ENCODE measurements around the gene EFCAB12.
"Not testable (repeated sequence)": the region's sequence is repeated elsewhere in the genome, so short reads cannot be mapped to it uniquely, and the experiment has no call there.

EFCAB12 gene

GRCh38 chr3:129369711-129370110 is 58.7 kb downstream of the EFCAB12 start:
- H3K4me3 ChIP-seq (ENCODE audit: low read length), result no peak overlapping the region
- no peak for DNase-seq (ENCODE audit: low read depth)
- TF ChIP-seq CTCF (IDR thresholded peaks at IDR 0.05; ENCODE audit: insufficient read depth, low read depth, low read length, missing control alignments), result no peak

GRCh38 chr3:129367821-129368220 is 60.6 kb downstream of the EFCAB12 start:
- TF ChIP-seq CTCF (IDR thresholded peaks at IDR 0.05; ENCODE audit: insufficient read depth, low read depth, low read length, missing control alignments), result no peak
- no peak for DNase-seq (ENCODE audit: low read depth)
- H3K4me3 ChIP-seq (ENCODE audit: low read length), result no peak overlapping the region

DNA sequence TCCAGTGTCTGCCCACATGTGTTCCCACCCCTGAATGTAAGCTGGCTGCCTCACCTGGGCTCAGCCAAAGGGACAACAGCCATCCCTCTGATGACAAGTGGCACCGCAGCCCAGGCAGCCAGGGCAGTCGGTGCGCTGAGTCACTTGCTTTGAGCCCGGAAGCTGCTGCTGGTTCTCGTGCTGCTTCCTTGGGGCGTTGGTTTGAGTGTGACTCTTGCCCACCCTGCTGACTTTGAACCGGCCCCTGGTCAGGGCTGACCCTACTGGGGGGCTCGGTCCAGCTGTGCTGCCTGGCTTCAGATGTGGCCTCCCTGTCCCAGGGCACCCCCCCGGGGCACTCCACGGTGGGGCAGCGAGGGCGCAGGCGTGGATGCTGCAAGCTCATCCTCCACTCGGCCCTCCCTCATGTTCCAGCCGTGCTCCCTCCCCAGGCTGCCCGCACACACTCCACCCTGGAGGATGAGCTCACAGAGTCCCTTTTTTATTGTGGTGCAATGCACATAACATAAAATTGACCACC is 62.1 kb downstream of the EFCAB12 start:
- no peak for DNase-seq (ENCODE audit: low read depth)
- no peak for TF ChIP-seq CTCF (IDR thresholded peaks at IDR 0.05; ENCODE audit: insufficient read depth, low read depth, low read length, missing control alignments)
- no peak overlapping the region for H3K4me3 ChIP-seq (ENCODE audit: low read length)

DNA sequence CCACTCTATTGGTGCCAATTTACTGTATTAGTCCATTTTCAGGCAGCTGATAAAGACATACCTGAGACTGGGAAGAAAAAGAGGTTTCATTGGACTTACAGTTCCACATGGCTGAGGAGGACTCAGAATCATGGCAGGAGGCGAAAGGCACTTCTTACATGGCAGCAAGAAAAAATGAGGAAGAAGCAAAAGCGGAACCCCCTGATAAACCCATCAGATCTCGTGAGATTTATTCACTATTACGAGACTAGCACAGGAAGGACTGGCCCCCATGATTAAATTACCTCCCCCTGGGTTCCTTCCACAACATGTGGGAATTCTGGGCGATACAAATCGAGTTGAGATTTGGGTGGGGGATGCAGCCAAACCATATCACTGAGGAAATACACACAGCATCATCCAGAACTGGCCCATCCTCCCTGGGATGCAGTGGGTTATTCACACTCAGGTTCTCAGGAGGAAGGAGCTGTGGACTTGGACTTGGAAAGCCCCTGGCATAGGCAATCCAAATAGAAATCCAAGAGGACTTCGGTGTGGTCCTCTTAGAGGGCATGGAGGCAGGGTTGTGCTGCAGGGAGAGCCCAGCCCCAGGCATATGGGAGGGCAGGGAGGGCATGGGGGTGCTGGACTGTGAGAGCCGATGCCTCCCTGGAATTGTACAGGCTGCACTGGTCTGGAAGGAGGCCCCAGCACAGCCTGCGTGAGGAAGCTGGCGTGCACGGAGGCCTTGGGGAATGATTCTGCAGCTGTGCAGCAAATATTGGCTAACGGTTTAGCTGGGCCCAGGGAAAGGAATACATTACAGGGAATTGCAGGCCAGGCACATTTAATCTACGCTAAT is 62.9 kb downstream of the EFCAB12 start:
- DNase-seq (ENCODE audit: low read depth), result no peak
- TF ChIP-seq CTCF (IDR thresholded peaks at IDR 0.05; ENCODE audit: insufficient read depth, low read depth, low read length, missing control alignments), result no peak
- no peak overlapping the region for H3K4me3 ChIP-seq (ENCODE audit: low read length)

- not testable (repeated sequence) for H3K4me3 ChIP-seq (ENCODE audit: low read length); DNase-seq (ENCODE audit: low read depth)
Observed at GRCh38 chr3:129364811-129365210, 63.6 kb downstream of the EFCAB12 start.

GRCh38 chr3:129363356-129363755 is 65.1 kb downstream of the EFCAB12 start:
- not testable (repeated sequence) for DNase-seq (ENCODE audit: low read depth); H3K4me3 ChIP-seq (ENCODE audit: low read length)

DNA sequence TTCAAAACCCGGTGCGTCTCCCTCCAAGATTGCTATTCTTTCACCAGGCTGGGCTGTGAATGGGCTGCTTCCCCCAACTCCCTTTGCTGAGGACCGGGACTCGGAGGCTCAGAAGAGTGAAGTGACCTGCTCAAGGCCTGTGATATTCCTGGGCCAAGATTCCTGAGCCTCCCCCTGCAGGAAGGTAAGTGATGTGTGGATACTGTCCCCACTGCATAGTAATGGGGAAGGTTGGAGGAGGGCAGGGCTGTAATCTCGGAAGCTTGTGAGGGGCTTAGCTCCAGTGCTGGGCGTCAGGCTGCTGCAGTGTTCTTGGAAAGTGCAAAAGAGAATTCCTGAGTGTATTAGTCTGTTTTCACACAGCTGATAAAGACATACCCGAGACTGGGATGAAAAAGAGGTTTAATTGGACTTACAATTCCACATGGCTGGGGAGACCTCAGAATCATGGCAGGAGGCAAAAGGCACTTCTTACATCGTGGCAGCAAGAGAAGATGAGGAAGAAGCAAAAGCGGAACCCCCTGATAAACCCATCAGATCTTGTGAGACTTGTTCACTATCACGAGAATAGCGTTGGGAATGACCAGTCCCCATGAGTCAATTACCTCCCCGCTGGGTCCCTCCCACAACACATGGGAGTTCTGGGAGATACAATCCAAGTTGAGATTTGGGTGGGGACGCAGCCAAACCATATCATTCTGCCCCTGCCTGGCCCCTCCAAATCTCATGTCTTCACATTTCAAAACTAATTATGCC is 67.6 kb downstream of the EFCAB12 start:
- no peak overlapping the region for H3K4me3 ChIP-seq (ENCODE audit: low read length)
- DNase-seq (ENCODE audit: low read depth), result no peak
- TF ChIP-seq CTCF (IDR thresholded peaks at IDR 0.05; ENCODE audit: insufficient read depth, low read depth, low read length, missing control alignments), result no peak

All from epithelial cell of esophagus (primary cell).